HG03175 (cell line): ENCODE results near the gene NECAB3.

Experiments used
- ATAC-seq: cut with Tn5 transposase; IDR thresholded peaks from one replicate; pipeline ENCODE4 v1.9.1; 2021; ENCODE audit warnings: mild to moderate bottlenecking, moderate library complexity; ENCODE audit not compliant: unreplicated experiment

The NECAB3 gene

DNA sequence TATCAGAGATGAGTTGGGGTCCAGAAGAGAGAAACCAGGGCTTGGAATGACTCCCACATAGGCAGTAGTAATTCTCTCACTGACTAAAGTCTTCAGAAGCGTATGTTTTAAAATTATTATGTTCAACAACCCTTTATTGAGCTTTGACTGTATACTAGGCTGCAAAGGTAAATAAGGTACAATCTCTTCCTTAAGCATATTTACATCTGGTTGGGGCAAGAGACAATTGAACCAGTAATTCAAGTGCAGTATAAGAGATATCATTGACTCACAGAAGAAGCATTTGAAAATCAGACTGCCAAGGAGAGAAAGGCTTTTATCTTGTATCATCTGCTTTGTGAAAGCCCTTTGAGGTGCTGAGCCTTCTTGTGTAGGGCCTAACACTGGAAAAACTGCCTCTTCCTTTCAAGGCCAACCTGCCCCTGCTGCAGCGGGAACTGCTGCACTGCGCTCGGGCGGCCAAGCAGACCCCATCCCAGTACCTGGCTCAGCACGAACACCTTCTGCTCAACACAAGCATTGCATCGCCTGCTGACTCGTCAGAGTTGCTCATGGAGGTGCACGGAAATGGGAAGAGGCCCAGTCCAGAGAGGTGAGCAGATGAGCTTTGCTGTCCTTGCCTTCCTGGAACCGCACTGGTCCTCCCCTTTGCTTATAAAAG lies 51.4 kb downstream of the NECAB3 start:
- ATAC-seq: no peak

GRCh38 chr20:33621717-33622400 lies 52.4 kb downstream of the NECAB3 start:
- ATAC-seq: no peak

DNA sequence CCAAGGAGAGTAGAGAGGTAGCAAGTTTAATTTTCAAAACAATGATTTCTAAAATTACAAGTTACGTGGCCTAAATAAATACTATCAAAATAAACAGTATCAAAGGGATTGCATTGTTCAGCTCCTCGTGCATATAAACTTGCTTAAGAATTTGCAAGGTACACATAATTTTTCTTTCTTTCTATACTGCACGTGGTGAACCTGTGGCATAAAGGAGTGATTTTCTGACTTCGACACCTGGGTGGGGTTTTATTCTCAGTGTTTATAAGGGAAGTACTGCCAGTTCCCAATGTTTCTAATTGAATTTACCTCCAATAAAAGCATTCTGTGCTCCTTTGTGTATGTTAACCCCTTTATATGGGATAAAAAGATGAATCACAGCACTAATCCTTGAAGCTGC lies 62.2 kb downstream of the NECAB3 start:
- no peak for ATAC-seq

DNA sequence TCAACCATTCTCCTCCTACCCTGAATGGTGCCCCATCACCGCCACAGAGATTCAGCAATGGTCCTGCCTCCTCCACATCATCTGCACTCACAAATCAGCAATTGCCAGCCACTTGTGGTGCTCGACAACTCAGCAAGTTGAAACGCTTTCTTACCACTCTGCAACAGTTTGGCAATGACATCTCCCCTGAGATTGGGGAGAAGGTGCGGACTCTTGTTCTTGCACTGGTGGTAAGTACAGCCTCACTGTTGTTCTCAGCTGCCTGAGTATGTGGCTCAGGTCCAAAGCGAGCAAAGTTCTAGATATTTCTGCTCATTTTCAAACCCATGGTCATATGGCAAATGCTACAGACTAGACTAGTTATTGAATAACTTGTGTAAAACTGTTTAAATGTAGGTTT lies 63.1 kb downstream of the NECAB3 start:
- no peak for ATAC-seq

GRCh38 chr20:33609504-33609903 lies 64.7 kb downstream of the NECAB3 start:
- no peak for ATAC-seq
